Liver (tissue), 9 donors: ENCODE results near the gene SLC4A8. TPM values are rescaled to one million over a fixed set of nuclear protein-coding genes. Genes with fewer than 3 reads are reported as not detected.

Experiments
- DNase-seq: peaks from one replicate; pipeline ENCODE4 v3.0.0-alpha.2; 2017; ENCODE audit warnings: low spot score
- H3K27ac ChIP-seq, 2 donors: one replicate each; pipeline ENCODE4 v1.7.0; 2013; ENCODE audit warnings: inconsistent platforms in 2 of 2, low read length in 2 of 2, control low read depth in 1 of 2, low read depth in 1 of 2, mild to moderate bottlenecking in 1 of 2
- H3K27me3 ChIP-seq, 4 donors: one replicate each; pipeline versions ENCODE4 v1.6.1 to v1.7.0; 2013; ENCODE audit warnings: low read length in 3 of 4, inconsistent platforms in 1 of 4, mild to moderate bottlenecking in 1 of 4, moderate library complexity in 1 of 4; ENCODE audit not compliant: control insufficient read depth in 4 of 4, insufficient read depth in 4 of 4
- H3K36me3 ChIP-seq, 4 donors: one replicate each; pipeline versions ENCODE4 v1.6.1 to v1.7.0; 2013; ENCODE audit warnings: low read length in 3 of 4, mild to moderate bottlenecking in 3 of 4, low read depth in 1 of 4, moderate library complexity in 1 of 4; ENCODE audit not compliant: control insufficient read depth in 4 of 4, insufficient read depth in 3 of 4
- H3K4me1 ChIP-seq, 4 donors: one replicate each; pipeline versions ENCODE4 v1.6.1 to v1.7.0; 2013; ENCODE audit warnings: low read length in 3 of 4, mild to moderate bottlenecking in 3 of 4, moderate library complexity in 1 of 4; ENCODE audit not compliant: control insufficient read depth in 4 of 4, insufficient read depth in 4 of 4
- H3K4me3 ChIP-seq, 3 donors: one replicate each; pipeline versions ENCODE4 v1.6.1 to v1.7.0; 2013; ENCODE audit warnings: low read length in 3 of 3, control low read depth in 1 of 3, low read depth in 1 of 3, mild to moderate bottlenecking in 1 of 3
- H3K9ac ChIP-seq, 2 donors: one replicate each; pipeline ENCODE4 v1.7.0; 2013; ENCODE audit warnings: low read length in 2 of 2, mild to moderate bottlenecking in 2 of 2, moderate library complexity in 2 of 2, control low read depth in 1 of 2, low read depth in 1 of 2
- H3K9me3 ChIP-seq, 4 donors: one replicate each; pipeline versions ENCODE4 v1.6.1 to v1.7.0; 2013; ENCODE audit warnings: low read length in 3 of 4; ENCODE audit not compliant: control insufficient read depth in 4 of 4
- EGR1 ChIP-seq, 2 donors: IDR thresholded peaks; 2 replicates each; pipeline ENCODE4 v1.6.1; 2016 to 2018; ENCODE audit warnings: antibody characterized with exemption in 2 of 2, low read depth in 2 of 2
- FOXA1 ChIP-seq: IDR thresholded peaks from 2 replicates; pipeline ENCODE4 v1.6.1; 2016; ENCODE audit warnings: antibody characterized with exemption
- FOXA2 ChIP-seq: IDR thresholded peaks from 2 replicates; pipeline ENCODE4 v1.6.1; 2016; ENCODE audit warnings: antibody characterized with exemption
- GABPA ChIP-seq, 2 donors: IDR thresholded peaks in 1 of 2; conservative IDR thresholded peaks in 1 of 2; 2 replicates each; pipeline ENCODE4 v1.6.1; 2016; ENCODE audit warnings: antibody characterized with exemption in 2 of 2, mild to moderate bottlenecking in 1 of 2, moderate library complexity in 1 of 2
- HNF4A ChIP-seq, 2 donors: conservative IDR thresholded peaks; 2 replicates each; pipeline ENCODE4 v1.6.1; 2016; ENCODE audit warnings: antibody characterized with exemption in 2 of 2, mild to moderate bottlenecking in 2 of 2
- HNF4G ChIP-seq: IDR thresholded peaks from 2 replicates; pipeline ENCODE4 v1.6.1; 2016; ENCODE audit warnings: antibody characterized with exemption
- JUND ChIP-seq, 2 donors: IDR thresholded peaks; 2 replicates each; pipeline ENCODE4 v1.6.1; 2016; ENCODE audit warnings: antibody characterized with exemption in 2 of 2
- NR2F2 ChIP-seq: IDR thresholded peaks from 2 replicates; pipeline ENCODE4 v1.6.1; 2016; ENCODE audit warnings: antibody characterized with exemption
- RAD21 ChIP-seq, 2 donors: IDR thresholded peaks; 2 replicates each; pipeline ENCODE4 v1.6.1; 2016; ENCODE audit warnings: antibody characterized with exemption in 2 of 2, mild to moderate bottlenecking in 2 of 2
- RXRA ChIP-seq, 2 donors: IDR thresholded peaks; 2 replicates each; pipeline ENCODE4 v1.6.1; 2017 to 2018; ENCODE audit warnings: antibody characterized with exemption in 2 of 2, mild to moderate bottlenecking in 1 of 2
- SP1 ChIP-seq: IDR thresholded peaks from 2 replicates; pipeline ENCODE4 v1.6.1; 2018; ENCODE audit warnings: antibody characterized with exemption, mild to moderate bottlenecking
- TAF1 ChIP-seq: conservative IDR thresholded peaks from 2 replicates; pipeline ENCODE4 v1.6.1; 2016; ENCODE audit warnings: antibody characterized with exemption, mild to moderate bottlenecking
- YY1 ChIP-seq: IDR thresholded peaks from 2 replicates; pipeline ENCODE4 v1.6.1; 2016; ENCODE audit warnings: antibody characterized with exemption, mild to moderate bottlenecking
- WGBS: extraction: QIAGEN DNeasy Blood & Tissue Kit; methylation state at CpG from one replicate; pipeline ENCODE4 v1.1.7; 2013; 5-methylcytosine and 5-hydroxymethylcytosine counted together
- polyA plus RNA-seq, 2 donors: library from polyadenylated mRNA; stranded (reverse) in 1 of 2; unstranded in 1 of 2; fragments of 200-250 nt in 1 of 2; fragments of >200 nt in 1 of 2; fragmentation: Nextera tagmentation in 1 of 2; extraction: Ambion mirVana in 1 of 2; gene quantifications; one replicate each; pipeline versions ENCODE4 v1.2.1 to v1.2.3, GENCODE V29; 2013 to 2015
- total RNA-seq, 2 donors: library from RNA; depleted of rRNA; stranded (reverse); fragments of >200 nt; gene quantifications; one replicate each; pipeline ENCODE4 v1.2.3, GENCODE V29; 2014
- TF ChIP-seq, protein P1 (sequence below): IDR thresholded peaks from 2 replicates; pipeline ENCODE4 v1.6.1; 2016; ENCODE audit warnings: antibody characterized with exemption, mild to moderate bottlenecking
- TF ChIP-seq, protein P2 (sequence below): IDR thresholded peaks from 2 replicates; pipeline ENCODE4 v1.6.1; 2016; ENCODE audit warnings: antibody characterized with exemption
- TF ChIP-seq, protein P3 (sequence below): fragments of 150-350 bp; IDR thresholded peaks from 2 replicates; pipeline ENCODE4 v1.5.1; 2017; ENCODE audit warnings: improper control_type of control experiment, low read depth, low read length; ENCODE audit not compliant: missing input control
- TF ChIP-seq, protein P4 (sequence below): IDR thresholded peaks from 2 replicates; pipeline ENCODE4 v1.6.1; 2016; ENCODE audit warnings: antibody characterized with exemption
- TF ChIP-seq, protein P5 (sequence below): IDR thresholded peaks from 2 replicates; pipeline ENCODE4 v1.6.1; 2016; ENCODE audit warnings: antibody characterized with exemption
- donor health status: healthy.
- donor health status: healthy.
- donor health status: healthy.
- donor health status: healthy.
- donor health status: healthy.

SLC4A8 gene
- total and polyA plus RNA-seq, 4 donors, result 0.07 to 1.0 (median 0.75) TPM; not detected in 1

DNA sequence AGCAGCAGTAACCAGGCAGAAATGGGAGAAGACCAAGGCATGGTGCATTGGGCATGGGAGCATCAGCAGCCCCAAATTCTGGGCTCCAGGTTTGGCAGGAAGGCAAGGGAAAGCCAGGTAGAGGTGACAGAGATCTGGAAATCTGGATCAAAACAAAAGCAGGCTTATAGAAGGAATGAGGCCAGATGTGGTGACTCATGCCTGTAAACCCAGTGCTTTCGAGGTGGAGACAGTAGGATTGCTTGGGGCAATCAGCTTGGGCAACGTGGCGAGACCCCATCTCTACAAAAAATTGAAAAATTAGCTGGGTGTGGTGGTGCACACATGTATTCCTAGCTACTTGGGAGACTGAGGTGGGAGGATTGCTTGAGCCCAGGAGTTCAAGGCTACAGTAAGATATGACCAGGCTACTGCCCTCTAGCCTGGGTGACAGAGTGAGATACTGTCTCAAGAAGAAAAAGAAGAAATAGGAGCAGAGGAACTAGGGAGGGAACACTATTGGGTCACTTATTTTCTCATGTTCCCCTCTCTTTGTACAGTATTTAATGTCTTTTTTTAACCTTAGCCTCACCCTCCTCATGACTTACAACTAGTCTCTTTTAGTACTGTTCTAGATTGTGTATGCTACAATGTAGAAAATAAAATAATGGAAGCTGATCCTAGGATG, 25.1 kb downstream of the SLC4A8 start:
- Histone ChIP-seq H3K9me3 (no peaks in the 10 kb centered on the region), H3K9ac (no peak overlapping the region), H3K27me3 (no peaks in the 10 kb centered on the region), H3K27ac (no peak overlapping the region), H3K4me1 (no peaks in the 10 kb centered on the region), H3K36me3 (no peaks in the 10 kb centered on the region), H3K4me3 (no peak overlapping the region)
- WGBS, result 91% methylated on average over 3 of the region's 3 CpGs
- no peak for TF ChIP-seq GABPA (IDR thresholded peaks at IDR 0.05 in 1 of 2, conservative IDR thresholded peaks at IDR 0.05 in 1 of 2)
- TF ChIP-seq TAF1, result no peak
- no peak for TF ChIP-seq HNF4A (conservative IDR thresholded peaks at IDR 0.05)
- no peak for DNase-seq

DNA sequence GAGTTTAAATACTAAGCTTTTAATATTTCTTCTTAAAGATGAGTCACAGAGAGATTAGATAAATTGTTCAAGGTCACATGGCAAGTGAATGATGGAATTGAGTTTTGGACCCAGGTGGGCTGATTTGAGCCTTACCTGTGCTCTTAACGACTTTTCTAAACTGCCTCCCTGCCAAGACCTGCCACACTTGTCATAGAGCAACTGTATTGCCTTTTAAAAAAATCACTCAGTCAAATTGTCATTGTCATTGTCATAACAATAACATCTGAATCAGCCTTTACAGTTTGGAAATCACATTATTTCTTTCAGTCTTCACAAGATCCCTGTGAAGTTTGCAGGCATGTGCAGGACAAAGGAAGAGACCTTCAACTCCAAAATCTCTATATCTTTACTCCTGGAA, 25.7 kb downstream of the SLC4A8 start:
- H3K36me3 ChIP-seq, result no peaks in the 10 kb centered on the region
- no peak overlapping the region for H3K4me3 ChIP-seq
- no peaks in the 10 kb centered on the region for H3K27me3 ChIP-seq
- H3K4me1 ChIP-seq, result no peaks in the 10 kb centered on the region
- H3K9ac ChIP-seq, result no peak overlapping the region
- H3K27ac ChIP-seq, result no peak overlapping the region
- H3K9me3 ChIP-seq, result no peaks in the 10 kb centered on the region
- no peak for DNase-seq
- 65% methylated on average over 1 of the region's 1 CpG for WGBS
- TF ChIP-seq GABPA (IDR thresholded peaks at IDR 0.05 in 1 of 2, conservative IDR thresholded peaks at IDR 0.05 in 1 of 2) (no peak), JUND (IDR thresholded peaks at IDR 0.05) (no peak), HNF4G (no peak), RXRA (IDR thresholded peaks at IDR 0.05) (no peak), RAD21 (IDR thresholded peaks at IDR 0.05) (no peak), YY1 (no peak), SP1 (no peak), FOXA1 (no peak), NR2F2 (no peak), EGR1 (IDR thresholded peaks at IDR 0.05; ENCODE audit: low read depth in 2 of 2) (no peak), FOXA2 (no peak), TAF1 (no peak), HNF4A (conservative IDR thresholded peaks at IDR 0.05) (no peak)
- TF ChIP-seq, protein P1, sequence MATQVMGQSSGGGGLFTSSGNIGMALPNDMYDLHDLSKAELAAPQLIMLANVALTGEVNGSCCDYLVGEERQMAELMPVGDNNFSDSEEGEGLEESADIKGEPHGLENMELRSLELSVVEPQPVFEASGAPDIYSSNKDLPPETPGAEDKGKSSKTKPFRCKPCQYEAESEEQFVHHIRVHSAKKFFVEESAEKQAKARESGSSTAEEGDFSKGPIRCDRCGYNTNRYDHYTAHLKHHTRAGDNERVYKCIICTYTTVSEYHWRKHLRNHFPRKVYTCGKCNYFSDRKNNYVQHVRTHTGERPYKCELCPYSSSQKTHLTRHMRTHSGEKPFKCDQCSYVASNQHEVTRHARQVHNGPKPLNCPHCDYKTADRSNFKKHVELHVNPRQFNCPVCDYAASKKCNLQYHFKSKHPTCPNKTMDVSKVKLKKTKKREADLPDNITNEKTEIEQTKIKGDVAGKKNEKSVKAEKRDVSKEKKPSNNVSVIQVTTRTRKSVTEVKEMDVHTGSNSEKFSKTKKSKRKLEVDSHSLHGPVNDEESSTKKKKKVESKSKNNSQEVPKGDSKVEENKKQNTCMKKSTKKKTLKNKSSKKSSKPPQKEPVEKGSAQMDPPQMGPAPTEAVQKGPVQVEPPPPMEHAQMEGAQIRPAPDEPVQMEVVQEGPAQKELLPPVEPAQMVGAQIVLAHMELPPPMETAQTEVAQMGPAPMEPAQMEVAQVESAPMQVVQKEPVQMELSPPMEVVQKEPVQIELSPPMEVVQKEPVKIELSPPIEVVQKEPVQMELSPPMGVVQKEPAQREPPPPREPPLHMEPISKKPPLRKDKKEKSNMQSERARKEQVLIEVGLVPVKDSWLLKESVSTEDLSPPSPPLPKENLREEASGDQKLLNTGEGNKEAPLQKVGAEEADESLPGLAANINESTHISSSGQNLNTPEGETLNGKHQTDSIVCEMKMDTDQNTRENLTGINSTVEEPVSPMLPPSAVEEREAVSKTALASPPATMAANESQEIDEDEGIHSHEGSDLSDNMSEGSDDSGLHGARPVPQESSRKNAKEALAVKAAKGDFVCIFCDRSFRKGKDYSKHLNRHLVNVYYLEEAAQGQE, result no peak
- TF ChIP-seq, protein P2, sequence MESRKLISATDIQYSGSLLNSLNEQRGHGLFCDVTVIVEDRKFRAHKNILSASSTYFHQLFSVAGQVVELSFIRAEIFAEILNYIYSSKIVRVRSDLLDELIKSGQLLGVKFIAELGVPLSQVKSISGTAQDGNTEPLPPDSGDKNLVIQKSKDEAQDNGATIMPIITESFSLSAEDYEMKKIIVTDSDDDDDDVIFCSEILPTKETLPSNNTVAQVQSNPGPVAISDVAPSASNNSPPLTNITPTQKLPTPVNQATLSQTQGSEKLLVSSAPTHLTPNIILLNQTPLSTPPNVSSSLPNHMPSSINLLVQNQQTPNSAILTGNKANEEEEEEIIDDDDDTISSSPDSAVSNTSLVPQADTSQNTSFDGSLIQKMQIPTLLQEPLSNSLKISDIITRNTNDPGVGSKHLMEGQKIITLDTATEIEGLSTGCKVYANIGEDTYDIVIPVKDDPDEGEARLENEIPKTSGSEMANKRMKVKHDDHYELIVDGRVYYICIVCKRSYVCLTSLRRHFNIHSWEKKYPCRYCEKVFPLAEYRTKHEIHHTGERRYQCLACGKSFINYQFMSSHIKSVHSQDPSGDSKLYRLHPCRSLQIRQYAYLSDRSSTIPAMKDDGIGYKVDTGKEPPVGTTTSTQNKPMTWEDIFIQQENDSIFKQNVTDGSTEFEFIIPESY, result no peak
- TF ChIP-seq, protein P3, sequence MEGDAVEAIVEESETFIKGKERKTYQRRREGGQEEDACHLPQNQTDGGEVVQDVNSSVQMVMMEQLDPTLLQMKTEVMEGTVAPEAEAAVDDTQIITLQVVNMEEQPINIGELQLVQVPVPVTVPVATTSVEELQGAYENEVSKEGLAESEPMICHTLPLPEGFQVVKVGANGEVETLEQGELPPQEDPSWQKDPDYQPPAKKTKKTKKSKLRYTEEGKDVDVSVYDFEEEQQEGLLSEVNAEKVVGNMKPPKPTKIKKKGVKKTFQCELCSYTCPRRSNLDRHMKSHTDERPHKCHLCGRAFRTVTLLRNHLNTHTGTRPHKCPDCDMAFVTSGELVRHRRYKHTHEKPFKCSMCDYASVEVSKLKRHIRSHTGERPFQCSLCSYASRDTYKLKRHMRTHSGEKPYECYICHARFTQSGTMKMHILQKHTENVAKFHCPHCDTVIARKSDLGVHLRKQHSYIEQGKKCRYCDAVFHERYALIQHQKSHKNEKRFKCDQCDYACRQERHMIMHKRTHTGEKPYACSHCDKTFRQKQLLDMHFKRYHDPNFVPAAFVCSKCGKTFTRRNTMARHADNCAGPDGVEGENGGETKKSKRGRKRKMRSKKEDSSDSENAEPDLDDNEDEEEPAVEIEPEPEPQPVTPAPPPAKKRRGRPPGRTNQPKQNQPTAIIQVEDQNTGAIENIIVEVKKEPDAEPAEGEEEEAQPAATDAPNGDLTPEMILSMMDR, result no peak
- TF ChIP-seq, protein P4, sequence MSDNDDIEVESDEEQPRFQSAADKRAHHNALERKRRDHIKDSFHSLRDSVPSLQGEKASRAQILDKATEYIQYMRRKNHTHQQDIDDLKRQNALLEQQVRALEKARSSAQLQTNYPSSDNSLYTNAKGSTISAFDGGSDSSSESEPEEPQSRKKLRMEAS, result no peak
- TF ChIP-seq, protein P5, sequence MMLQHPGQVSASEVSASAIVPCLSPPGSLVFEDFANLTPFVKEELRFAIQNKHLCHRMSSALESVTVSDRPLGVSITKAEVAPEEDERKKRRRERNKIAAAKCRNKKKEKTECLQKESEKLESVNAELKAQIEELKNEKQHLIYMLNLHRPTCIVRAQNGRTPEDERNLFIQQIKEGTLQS, result no peak
